Measurements from ENCODE around the gene IL1R1. TPM values are rescaled to one million over a fixed set of nuclear protein-coding genes. Genes with fewer than 3 reads are reported as not detected.

Gene IL1R1
- total and polyA plus RNA-seq, 4 donors = 2.5 to 12.6 (median 7.3) TPM

DNA sequence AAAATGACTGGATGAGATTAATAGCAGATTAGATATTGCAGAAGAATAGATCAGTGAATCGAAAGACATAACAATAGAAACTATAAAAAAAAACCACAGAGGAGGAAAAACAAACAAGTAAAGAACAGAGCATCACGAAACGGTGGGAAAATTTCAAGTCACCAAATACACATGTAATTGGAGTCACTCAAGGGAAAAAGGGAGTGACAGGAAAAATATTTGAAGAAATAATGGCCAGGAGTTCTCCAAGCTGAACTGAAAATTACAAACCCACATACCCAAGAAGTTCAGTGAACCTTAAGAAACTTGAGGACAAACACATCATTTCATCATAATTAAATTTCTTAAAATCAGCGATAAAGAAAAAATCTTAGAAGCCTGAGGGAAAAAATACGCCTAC is 11.0 kb upstream of the IL1R1 start:
- no peaks in the 10 kb centered on the region for H3K9me3 ChIP-seq (ENCODE audit: control insufficient read depth, insufficient read depth, low read length)
- no CpG with 5 or more reads among the region's 5 CpGs for WGBS (ENCODE audit: insufficient coverage)
- H3K4me3 ChIP-seq (ENCODE audit: low read depth, low read length) = no peak overlapping the region
- H3K27me3 ChIP-seq (ENCODE audit: control insufficient read depth, insufficient read depth, low read length) = no peaks in the 10 kb centered on the region
- H3K36me3 ChIP-seq (ENCODE audit: control insufficient read depth, insufficient read depth, low read length) = no peaks in the 10 kb centered on the region
- no peaks in the 10 kb centered on the region for H3K4me1 ChIP-seq (ENCODE audit: control insufficient read depth, insufficient read depth, low read length)
- no peak overlapping the region for H3K27ac ChIP-seq (ENCODE audit: low read depth, low read length)
- no peak for DNase-seq (ENCODE audit: low read depth in 4 of 6, low spot score in 6 of 6)

DNA sequence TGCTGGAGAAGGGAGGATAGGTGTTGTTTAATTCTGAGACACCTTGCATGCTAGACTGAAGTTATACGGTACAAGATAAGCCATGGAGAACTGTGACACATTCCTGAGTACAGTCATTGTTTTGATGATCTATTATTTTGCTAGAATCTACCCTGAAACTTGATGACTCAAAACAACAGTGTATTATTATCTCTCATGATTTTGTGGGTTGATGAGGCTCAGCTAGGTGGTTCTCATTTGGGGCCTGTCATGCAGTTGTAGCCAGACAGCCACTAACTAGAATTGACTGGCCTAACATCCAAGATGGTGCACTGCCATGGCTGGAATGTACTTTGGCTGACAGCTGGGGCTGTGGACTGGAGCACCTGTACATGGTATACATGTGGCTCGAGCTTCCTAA is 5.4 kb upstream of the IL1R1 start:
- DNase-seq (ENCODE audit: low read depth in 4 of 6, low spot score in 6 of 6) = no peak
- Histone ChIP-seq H3K27me3 (ENCODE audit: control insufficient read depth, insufficient read depth, low read length) (peaks cover 3% of the 10 kb centered on the region), H3K36me3 (ENCODE audit: control insufficient read depth, insufficient read depth, low read length) (no peaks in the 10 kb centered on the region), H3K4me3 (ENCODE audit: low read depth, low read length) (no peak overlapping the region), H3K9me3 (ENCODE audit: control insufficient read depth, insufficient read depth, low read length) (no peaks in the 10 kb centered on the region), H3K4me1 (ENCODE audit: control insufficient read depth, insufficient read depth, low read length) (peaks cover 1% of the 10 kb centered on the region), H3K27ac (ENCODE audit: low read depth, low read length) (no peak overlapping the region)
- 90% methylated on average over 1 of the region's 2 CpGs for WGBS (ENCODE audit: insufficient coverage)

DNA sequence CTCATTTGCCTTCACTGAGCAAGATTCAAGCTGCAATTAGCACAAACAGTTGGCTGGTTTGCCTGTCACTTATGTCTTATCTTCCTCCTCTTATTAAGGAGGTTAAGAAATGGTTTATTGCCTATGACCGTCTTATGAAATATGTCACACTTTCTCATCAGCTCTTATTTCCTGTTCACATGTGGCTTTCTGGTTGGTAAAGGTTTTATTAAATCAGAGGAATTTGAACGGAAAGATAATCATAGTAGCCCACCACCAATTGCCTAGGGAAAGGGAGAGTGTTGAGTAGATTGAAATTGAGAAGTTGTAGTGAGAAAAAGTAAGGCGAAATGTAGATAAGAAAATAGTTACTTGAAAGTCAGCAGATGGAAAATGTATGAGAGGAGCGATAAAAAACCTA is 4.2 kb upstream of the IL1R1 start:
- Histone ChIP-seq H3K27ac (ENCODE audit: low read depth, low read length) (no peak overlapping the region), H3K9me3 (ENCODE audit: control insufficient read depth, insufficient read depth, low read length) (no peaks in the 10 kb centered on the region), H3K36me3 (ENCODE audit: control insufficient read depth, insufficient read depth, low read length) (no peaks in the 10 kb centered on the region), H3K4me3 (ENCODE audit: low read depth, low read length) (no peak overlapping the region), H3K4me1 (ENCODE audit: control insufficient read depth, insufficient read depth, low read length) (peaks cover 8% of the 10 kb centered on the region), H3K27me3 (ENCODE audit: control insufficient read depth, insufficient read depth, low read length) (peaks cover 12% of the 10 kb centered on the region)
- 90% methylated on average over 2 of the region's 4 CpGs for WGBS (ENCODE audit: insufficient coverage)
- no peak for DNase-seq (ENCODE audit: low read depth in 4 of 6, low spot score in 6 of 6)

DNA sequence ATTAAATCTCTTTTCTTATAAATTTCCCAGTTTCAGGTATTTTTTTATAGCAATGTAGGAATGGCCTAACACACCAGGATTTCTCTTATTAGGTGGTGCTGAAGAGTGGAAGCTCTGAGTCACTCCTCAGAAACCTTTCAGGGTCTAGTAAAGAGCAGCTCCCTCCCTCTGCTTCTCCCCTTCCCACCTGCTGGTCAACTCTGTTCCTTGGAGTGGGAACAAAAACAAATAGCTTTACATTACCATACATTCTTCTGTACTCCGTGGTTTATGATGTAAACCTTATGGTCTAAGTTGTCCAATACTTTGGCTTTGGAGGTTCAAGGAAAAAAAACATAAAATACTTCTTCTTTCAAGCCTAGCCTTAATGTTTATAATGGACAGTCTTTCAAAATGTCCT is 2.7 kb upstream of the IL1R1 start:
- H3K36me3 ChIP-seq (ENCODE audit: control insufficient read depth, insufficient read depth, low read length) = no peaks in the 10 kb centered on the region
- no peaks in the 10 kb centered on the region for H3K9me3 ChIP-seq (ENCODE audit: control insufficient read depth, insufficient read depth, low read length)
- H3K27me3 ChIP-seq (ENCODE audit: control insufficient read depth, insufficient read depth, low read length) = peaks cover 20% of the 10 kb centered on the region
- H3K4me1 ChIP-seq (ENCODE audit: control insufficient read depth, insufficient read depth, low read length) = peaks cover 8% of the 10 kb centered on the region
- H3K4me3 ChIP-seq (ENCODE audit: low read depth, low read length) = no peak overlapping the region
- no CpG with 5 or more reads among the region's 1 CpG for WGBS (ENCODE audit: insufficient coverage)
- DNase-seq (ENCODE audit: low read depth in 4 of 6, low spot score in 6 of 6) = no peak
- H3K27ac ChIP-seq (ENCODE audit: low read depth, low read length) = no peak overlapping the region

DNA sequence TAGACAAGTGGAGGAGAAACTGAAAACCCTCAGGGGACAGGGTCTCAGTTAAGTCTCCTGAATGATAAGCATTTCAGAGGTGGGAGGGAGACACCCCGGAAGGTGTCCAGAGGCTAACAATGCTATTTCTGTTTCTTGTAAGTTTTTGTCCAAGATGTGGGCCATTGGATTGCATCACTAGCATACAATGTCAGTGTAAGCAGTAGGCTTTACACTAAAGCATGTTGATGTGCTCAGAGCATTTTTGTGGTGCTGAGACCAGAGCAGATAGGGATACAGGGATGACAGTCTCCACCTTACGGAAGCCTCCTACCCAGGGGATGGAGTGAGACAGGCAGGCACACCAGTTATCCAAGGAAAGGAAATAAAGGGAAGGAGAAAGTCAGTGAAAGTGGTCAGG is 2.2 kb upstream of the IL1R1 start:
- no peak for DNase-seq (ENCODE audit: low read depth in 4 of 6, low spot score in 6 of 6)
- Histone ChIP-seq H3K27ac (ENCODE audit: low read depth, low read length) (no peak overlapping the region), H3K4me3 (ENCODE audit: low read depth, low read length) (no peak overlapping the region), H3K27me3 (ENCODE audit: control insufficient read depth, insufficient read depth, low read length) (peaks cover 20% of the 10 kb centered on the region), H3K4me1 (ENCODE audit: control insufficient read depth, insufficient read depth, low read length) (peaks cover 8% of the 10 kb centered on the region), H3K36me3 (ENCODE audit: control insufficient read depth, insufficient read depth, low read length) (no peaks in the 10 kb centered on the region), H3K9me3 (ENCODE audit: control insufficient read depth, insufficient read depth, low read length) (no peaks in the 10 kb centered on the region)
- WGBS (ENCODE audit: insufficient coverage) = 100% methylated on average over 2 of the region's 2 CpGs

DNA sequence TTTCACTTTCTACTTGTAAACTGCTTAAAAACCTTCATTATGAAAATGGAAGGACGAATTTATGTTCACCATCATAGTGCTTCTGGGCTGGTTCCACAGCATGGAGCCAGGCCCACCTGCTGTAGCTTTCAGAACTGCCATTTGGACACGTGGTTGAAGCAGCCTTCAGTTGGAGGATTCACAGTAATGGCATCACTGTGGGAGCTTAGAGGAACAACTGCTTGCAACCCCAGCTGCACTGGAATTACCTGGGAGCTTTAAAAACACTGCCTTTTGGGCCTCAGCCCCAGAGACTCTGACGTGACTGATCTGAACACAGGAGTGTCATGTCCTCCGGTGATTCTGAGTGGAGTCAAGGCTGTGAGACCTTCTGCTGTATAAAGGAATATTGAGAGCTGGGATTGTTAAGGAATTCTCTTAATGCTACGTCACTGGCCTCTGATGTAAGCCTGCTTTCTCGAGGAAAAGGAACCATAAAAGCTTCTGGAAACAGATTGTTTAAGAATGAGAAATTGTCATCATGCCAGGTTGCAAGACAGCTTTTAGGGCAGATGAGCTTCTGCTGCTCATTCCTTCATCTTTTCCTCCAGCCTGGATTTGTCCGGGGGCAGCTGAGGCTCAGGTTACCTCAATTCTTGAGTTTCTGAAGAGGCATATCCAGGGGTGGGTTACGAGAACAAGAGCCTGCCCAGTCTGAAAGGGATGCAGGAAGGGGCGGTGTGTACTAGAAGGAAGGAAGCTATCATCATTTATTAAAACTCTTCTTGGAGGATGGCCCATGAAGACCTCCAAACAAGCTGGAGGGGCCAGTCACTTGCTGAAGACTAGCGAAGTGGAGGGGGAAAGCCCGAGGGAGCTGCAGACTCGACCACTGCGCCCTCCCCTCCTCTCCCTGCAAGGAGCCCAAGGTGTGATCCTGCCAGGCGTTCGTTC is 1.3 kb upstream of the IL1R1 start:
- peak in 2 of 6 donors; percentile 53 to 72 for DNase-seq (ENCODE audit: low read depth in 4 of 6, low spot score in 6 of 6)
- Histone ChIP-seq H3K4me3 (ENCODE audit: low read depth, low read length) (no peak overlapping the region), H3K27ac (ENCODE audit: low read depth, low read length) (no peak overlapping the region), H3K36me3 (ENCODE audit: control insufficient read depth, insufficient read depth, low read length) (no peaks in the 10 kb centered on the region), H3K27me3 (ENCODE audit: control insufficient read depth, insufficient read depth, low read length) (peaks cover 20% of the 10 kb centered on the region), H3K4me1 (ENCODE audit: control insufficient read depth, insufficient read depth, low read length) (peaks cover 8% of the 10 kb centered on the region), H3K9me3 (ENCODE audit: control insufficient read depth, insufficient read depth, low read length) (no peaks in the 10 kb centered on the region)
- 72% methylated on average over 8 of the region's 15 CpGs for WGBS (ENCODE audit: insufficient coverage)

DNA sequence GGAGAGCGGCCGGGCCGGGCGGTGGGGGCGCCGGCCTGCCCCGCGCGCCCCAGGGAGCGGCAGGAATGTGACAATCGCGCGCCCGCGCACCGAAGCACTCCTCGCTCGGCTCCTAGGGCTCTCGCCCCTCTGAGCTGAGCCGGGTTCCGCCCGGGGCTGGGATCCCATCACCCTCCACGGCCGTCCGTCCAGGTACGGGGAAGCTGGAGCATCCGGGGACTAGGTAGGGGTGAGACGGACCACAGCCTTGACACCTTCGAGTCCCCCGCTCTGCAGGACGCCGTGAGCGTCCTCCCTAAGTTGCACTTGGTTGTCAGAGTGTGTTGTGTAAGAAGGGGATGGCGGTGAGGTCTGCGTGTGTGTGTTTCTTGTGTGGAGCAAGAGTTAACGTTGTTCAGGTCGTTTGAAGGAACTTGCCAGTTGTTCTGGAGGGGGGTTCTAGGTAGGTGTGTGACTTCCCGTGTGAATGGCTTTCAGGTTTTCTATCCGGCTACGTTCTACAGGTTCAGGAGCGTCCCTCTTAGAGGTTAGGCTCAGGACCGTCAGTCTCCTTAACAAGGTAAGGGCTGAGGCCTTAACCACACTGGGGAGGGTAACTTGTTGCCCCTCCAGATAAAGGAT is 393 bp downstream of the IL1R1 start:
- Histone ChIP-seq H3K27ac (ENCODE audit: low read depth, low read length) (peak overlapping the region; percentile 29), H3K27me3 (ENCODE audit: control insufficient read depth, insufficient read depth, low read length) (peaks cover 20% of the 10 kb centered on the region), H3K36me3 (ENCODE audit: control insufficient read depth, insufficient read depth, low read length) (no peaks in the 10 kb centered on the region), H3K4me3 (ENCODE audit: low read depth, low read length) (peak overlapping the region; percentile 51), H3K4me1 (ENCODE audit: control insufficient read depth, insufficient read depth, low read length) (peaks cover 8% of the 10 kb centered on the region), H3K9me3 (ENCODE audit: control insufficient read depth, insufficient read depth, low read length) (no peaks in the 10 kb centered on the region)
- WGBS (ENCODE audit: insufficient coverage) = 10% methylated on average over 40 of the region's 42 CpGs
- peak in 1 of 6 donors; percentile 22 for DNase-seq (ENCODE audit: low read depth in 4 of 6, low spot score in 6 of 6)

DNA sequence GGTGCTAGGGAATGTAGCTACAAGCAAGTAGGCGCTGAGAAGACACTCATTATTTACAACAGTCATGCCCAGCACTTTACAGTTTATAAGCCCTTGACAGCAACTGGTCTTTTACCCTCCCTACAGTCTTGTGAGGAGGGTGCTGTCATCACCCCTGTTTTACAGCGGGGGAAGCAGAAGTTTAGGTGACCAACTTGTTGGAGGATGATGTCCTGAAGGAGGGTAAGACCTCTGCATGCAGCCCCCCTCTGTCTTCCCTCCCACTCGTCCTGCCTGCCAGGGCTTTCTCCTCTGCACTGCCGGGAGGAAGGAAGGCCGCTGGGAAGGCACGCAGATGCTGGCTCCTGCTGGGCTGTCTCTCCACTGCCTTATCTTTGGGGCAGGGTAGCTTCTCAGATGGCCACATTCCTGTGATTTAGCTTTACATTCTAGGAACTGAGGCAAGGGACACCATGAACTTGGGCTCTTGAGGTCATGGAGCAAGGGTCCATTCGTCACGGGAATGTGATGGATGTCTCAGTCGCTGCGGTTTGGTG is 972 bp downstream of the IL1R1 start:
- H3K27me3 ChIP-seq (ENCODE audit: control insufficient read depth, insufficient read depth, low read length) = peaks cover 20% of the 10 kb centered on the region
- no peaks in the 10 kb centered on the region for H3K36me3 ChIP-seq (ENCODE audit: control insufficient read depth, insufficient read depth, low read length)
- WGBS (ENCODE audit: insufficient coverage) = 76% methylated on average over 8 of the region's 10 CpGs
- no peak overlapping the region for H3K27ac ChIP-seq (ENCODE audit: low read depth, low read length)
- H3K4me1 ChIP-seq (ENCODE audit: control insufficient read depth, insufficient read depth, low read length) = peaks cover 8% of the 10 kb centered on the region
- H3K9me3 ChIP-seq (ENCODE audit: control insufficient read depth, insufficient read depth, low read length) = no peaks in the 10 kb centered on the region
- DNase-seq (ENCODE audit: low read depth in 4 of 6, low spot score in 6 of 6) = peak in 1 of 6 donors; percentile 6
- H3K4me3 ChIP-seq (ENCODE audit: low read depth, low read length) = peak overlapping the region; percentile 51

DNA sequence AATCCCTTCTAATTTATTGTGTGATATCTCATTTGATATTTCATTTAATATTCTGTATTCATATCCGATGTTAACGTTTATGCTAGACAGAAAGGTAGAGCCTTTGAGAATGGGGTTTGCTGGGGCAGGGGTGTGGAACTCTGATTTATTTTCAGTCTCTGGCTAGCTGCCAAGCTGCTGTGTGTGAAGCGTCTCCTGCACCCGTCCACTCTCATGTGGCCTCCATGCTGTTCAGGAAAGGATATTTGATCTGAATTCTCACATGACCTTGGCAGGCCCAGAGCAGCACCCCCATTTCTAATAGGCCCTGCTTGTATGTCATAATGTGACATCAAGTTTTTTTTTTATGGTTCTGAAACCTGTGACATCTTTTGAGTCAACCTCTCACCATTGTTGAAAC is 1.6 kb downstream of the IL1R1 start:
- Histone ChIP-seq H3K27ac (ENCODE audit: low read depth, low read length) (no peak overlapping the region), H3K4me3 (ENCODE audit: low read depth, low read length) (no peak overlapping the region), H3K27me3 (ENCODE audit: control insufficient read depth, insufficient read depth, low read length) (peaks cover 20% of the 10 kb centered on the region), H3K9me3 (ENCODE audit: control insufficient read depth, insufficient read depth, low read length) (no peaks in the 10 kb centered on the region), H3K4me1 (ENCODE audit: control insufficient read depth, insufficient read depth, low read length) (peaks cover 8% of the 10 kb centered on the region), H3K36me3 (ENCODE audit: control insufficient read depth, insufficient read depth, low read length) (no peaks in the 10 kb centered on the region)
- whole genome bisulfite sequencing (ENCODE audit: insufficient coverage) = 32% methylated on average over 2 of the region's 4 CpGs
- DNase-seq (ENCODE audit: low read depth in 4 of 6, low spot score in 6 of 6) = peak in 2 of 6 donors; percentile 10 to 40
